Measurements from ENCODE around the gene AZU1. TPM values are rescaled to one million over a fixed set of nuclear protein-coding genes. Genes with fewer than 3 reads are reported as not detected.

AZU1 gene
- total RNA-seq, 1 donor from 2014 or later: not detected

DNA sequence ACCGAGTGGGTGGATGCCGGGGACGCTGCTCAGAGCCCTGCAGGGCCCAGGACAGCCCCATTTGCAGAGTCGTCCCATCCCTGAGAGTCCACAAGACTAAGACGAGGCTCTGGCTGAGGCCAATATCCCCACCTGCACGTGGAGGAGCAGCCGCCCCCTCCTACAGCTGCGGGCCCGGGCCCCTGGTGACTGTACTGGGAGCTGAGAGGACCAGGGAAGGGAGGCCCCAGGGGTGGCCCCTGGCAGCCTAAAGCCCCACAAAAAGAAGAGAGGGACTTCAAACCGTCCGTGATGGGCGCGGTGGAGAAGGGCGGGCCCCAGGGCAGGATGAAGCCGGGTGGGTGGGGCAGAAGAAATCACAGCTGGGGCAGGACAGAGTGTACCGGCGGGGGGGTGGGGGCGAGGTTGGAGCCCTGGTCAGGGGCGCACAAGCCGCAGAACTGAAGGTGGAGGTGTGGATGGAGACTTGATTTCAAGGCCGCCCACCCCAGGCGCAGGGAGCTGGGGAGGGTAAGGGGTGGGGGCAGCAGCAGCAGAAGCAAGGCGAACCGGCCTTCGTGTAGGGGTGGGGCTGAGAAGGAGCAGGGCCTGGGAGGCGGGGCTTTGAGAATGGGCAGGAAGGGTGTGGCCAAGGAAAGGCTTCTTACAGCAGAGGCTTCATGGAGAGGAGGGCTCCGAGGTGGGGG, 44.8 kb downstream of the AZU1 start:
- no peak for DNase-seq (ENCODE audit: low spot score in 2 of 2)
- H3K27ac ChIP-seq: peak overlapping the region; percentile 10 to 43
- no peaks in the 10 kb centered on the region for H3K9me3 ChIP-seq
- peaks cover 65 to 74% of the 10 kb centered on the region in 2 donors for H3K36me3 ChIP-seq
- intact Hi-C loops (cut with DNase I): no loop called here
- no peak overlapping the region for H3K4me3 ChIP-seq
- peaks cover 4 to 9% of the 10 kb centered on the region in 2 donors for H3K4me1 ChIP-seq
- no peaks in the 10 kb centered on the region for H3K27me3 ChIP-seq
- TF ChIP-seq, protein P1, sequence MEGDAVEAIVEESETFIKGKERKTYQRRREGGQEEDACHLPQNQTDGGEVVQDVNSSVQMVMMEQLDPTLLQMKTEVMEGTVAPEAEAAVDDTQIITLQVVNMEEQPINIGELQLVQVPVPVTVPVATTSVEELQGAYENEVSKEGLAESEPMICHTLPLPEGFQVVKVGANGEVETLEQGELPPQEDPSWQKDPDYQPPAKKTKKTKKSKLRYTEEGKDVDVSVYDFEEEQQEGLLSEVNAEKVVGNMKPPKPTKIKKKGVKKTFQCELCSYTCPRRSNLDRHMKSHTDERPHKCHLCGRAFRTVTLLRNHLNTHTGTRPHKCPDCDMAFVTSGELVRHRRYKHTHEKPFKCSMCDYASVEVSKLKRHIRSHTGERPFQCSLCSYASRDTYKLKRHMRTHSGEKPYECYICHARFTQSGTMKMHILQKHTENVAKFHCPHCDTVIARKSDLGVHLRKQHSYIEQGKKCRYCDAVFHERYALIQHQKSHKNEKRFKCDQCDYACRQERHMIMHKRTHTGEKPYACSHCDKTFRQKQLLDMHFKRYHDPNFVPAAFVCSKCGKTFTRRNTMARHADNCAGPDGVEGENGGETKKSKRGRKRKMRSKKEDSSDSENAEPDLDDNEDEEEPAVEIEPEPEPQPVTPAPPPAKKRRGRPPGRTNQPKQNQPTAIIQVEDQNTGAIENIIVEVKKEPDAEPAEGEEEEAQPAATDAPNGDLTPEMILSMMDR (IDR thresholded peaks at IDR 0.05): no peak

DNA sequence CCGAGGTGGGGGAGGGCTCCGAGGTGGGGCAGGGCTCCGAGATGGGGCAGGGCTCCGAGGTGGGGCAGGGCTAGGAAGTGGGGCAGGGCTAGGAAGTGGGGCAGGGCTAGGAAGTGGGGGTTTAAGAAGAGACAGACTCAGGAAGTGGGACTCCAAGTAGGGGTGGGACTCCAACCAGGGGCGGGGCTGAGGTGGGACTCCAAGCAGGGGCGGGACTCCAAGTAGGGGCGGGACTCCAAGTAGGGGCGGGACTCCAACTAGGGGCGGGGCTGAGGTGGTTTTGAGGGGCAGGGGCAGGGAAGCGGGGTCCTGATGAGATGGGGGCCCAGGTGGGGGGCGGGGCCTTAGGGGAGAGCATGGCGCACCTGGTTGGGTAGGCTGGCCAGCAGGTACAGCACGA, 45.4 kb downstream of the AZU1 start:
- H3K4me3 ChIP-seq: no peak overlapping the region
- H3K4me1 ChIP-seq: peaks cover 4 to 9% of the 10 kb centered on the region in 2 donors
- H3K27me3 ChIP-seq: no peaks in the 10 kb centered on the region
- DNase-seq (ENCODE audit: low spot score in 2 of 2): no peak
- intact Hi-C loops (cut with DNase I): no loop called here
- no peak overlapping the region for H3K27ac ChIP-seq
- H3K36me3 ChIP-seq: peaks cover 59 to 68% of the 10 kb centered on the region in 2 donors
- no peaks in the 10 kb centered on the region for H3K9me3 ChIP-seq
- TF ChIP-seq, protein P1 (IDR thresholded peaks at IDR 0.05): no peak

DNA sequence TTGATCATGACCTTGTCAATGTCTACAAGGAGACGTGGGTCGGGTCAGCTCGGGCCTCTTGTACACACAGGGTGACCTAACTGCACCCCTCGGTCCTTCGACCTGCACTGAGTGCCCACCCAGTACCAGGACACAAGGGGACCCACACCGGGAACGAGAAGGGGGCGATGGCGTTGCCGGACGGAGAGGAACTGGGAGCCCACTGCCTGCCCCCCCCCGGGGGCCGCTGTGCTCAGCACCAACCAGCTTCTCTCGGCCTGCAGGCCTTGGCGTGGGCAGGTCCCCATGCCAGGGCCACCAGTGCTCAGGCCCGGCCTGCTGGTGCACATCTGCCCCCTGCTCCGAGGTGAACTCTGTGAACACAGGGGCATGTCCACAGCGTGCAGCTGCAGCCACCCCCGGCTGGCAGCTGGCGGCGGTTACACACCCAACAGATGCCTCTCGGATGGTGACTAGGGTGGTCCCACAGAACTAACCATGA, 46.0 kb downstream of the AZU1 start:
- DNase-seq (ENCODE audit: low spot score in 2 of 2): no peak
- intact Hi-C loops (cut with DNase I): no loop called here
- TF ChIP-seq, protein P1 (IDR thresholded peaks at IDR 0.05): no peak
- Histone ChIP-seq H3K27me3 (no peaks in the 10 kb centered on the region), H3K4me1 (peaks cover 4 to 6% of the 10 kb centered on the region in 2 donors), H3K27ac (no peak overlapping the region), H3K36me3 (peaks cover 54 to 63% of the 10 kb centered on the region in 2 donors), H3K4me3 (no peak overlapping the region), H3K9me3 (no peaks in the 10 kb centered on the region)

DNA sequence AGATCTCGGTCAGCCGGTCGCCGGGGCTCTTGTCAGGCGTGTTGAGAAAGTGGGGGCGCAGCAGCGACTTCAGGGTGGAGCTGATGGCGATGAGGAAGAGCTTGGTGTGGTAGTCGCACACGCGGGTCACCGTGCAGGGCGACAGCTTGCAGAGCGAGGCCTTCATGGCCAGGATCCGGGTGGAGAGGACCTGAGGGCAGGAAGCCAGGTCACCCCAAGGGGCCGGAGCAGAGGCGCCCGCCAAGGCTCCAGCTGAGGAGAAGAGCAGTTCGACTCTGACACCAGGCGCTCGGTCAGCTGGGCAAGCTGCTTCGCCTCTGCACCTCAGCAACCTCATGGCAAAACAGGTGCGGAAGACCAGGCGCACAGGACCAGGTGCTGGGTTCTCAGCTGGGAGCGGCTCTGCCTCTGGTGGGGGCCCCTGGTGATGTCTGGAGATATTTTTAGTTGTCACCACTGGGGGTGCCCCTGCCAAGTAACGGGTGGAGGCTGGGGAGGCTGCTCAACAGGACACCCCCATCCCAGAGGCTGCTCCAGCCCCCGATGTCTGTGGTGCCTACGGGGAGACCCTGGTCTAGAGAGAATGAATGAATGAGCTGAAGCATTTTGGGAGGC, 47.7 kb downstream of the AZU1 start:
- no peak for DNase-seq (ENCODE audit: low spot score in 2 of 2)
- no peaks in the 10 kb centered on the region for H3K4me1 ChIP-seq
- H3K9me3 ChIP-seq: no peaks in the 10 kb centered on the region
- H3K36me3 ChIP-seq: peaks cover 64 to 77% of the 10 kb centered on the region in 2 donors
- no peaks in the 10 kb centered on the region for H3K27me3 ChIP-seq
- TF ChIP-seq, protein P1 (IDR thresholded peaks at IDR 0.05): no peak
- no peak overlapping the region for H3K27ac ChIP-seq
- H3K4me3 ChIP-seq: no peak overlapping the region
- intact Hi-C loops (cut with DNase I): no loop called here

DNA sequence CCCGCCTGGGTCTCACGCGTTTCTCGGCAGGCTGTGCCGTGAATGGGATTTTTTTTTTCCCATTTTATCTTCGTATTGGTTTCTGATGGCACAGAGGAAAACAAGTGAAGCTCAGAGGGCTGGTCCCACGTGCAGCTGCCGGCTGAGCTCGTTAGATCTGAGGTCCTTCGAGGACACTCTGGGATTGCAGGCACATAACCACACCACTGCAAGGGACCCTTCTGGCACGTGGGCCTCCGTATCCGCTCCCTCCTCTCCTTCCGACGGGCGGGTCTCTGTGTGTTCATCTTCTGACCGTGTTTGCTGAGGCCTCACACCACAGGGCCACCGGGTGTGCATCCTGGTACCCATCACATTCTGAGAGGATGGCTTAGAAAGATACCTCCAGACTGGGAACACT, 48.5 kb downstream of the AZU1 start:
- Histone ChIP-seq H3K27me3 (no peaks in the 10 kb centered on the region), H3K9me3 (no peaks in the 10 kb centered on the region), H3K4me3 (no peak overlapping the region), H3K27ac (no peak overlapping the region), H3K36me3 (peaks cover 70 to 77% of the 10 kb centered on the region in 2 donors), H3K4me1 (no peaks in the 10 kb centered on the region)
- TF ChIP-seq, protein P1 (IDR thresholded peaks at IDR 0.05): no peak
- intact Hi-C loops (cut with DNase I): no loop called here
- no peak for DNase-seq (ENCODE audit: low spot score in 2 of 2)

Data from ascending aorta (tissue), 2 donors.